ENCODE measurements around the gene RAMACL.

Gene RAMACL

DNA sequence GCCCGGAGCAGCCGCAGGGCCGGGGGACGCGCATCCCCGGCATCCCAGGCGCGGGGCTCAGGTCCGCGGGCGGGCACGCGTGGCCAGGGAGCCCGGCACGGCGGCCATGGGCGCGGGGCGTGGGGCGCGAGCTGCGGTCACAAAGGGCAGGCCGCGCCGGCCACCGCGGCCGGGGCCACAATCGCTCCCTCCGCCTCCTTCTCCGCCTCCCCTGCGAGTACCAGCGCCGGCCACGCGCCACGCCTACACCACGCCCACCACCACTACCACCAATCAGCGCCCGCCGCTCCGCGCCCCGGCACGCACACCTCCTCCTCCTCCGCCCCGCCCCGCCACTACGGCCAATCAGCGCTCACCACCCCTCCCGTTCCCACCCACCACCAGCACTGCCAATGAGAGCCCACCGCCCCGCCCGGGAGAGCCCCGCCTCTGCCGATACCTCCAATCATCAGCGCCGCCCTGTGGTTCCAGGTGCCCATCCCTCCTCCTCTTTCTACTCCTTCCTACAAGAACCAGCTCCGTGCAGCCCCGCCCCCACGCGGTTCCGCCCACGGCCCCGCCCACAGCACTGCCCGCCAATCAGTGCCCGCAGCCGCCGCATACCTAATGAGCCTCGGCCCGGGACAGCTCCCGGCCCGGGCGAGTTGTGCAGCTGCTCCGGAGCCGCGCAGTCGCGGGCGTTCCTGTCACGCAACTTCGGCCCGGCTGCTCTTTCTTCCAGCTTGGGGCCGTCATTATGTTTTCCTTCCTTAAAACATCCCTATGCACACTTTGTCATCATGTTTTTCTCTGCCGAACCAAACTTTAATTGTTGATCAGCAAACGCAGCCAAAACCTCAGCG is 40.8 kb upstream of the RAMACL start, which contains the start of gene RPS6KA2:
TSS of gene RPS6KA2 (minus strand) at position 219 of the 842 bp plus-strand sequence. CDS start 232 bp downstream, outside the sequence.
- Histone ChIP-seq H3K36me3 (ENCODE audit: control insufficient read depth, insufficient read depth, low read length) (no peaks in the 10 kb centered on the region), H3K4me1 (ENCODE audit: control insufficient read depth, insufficient read depth, low read length) (0 out of 2 replicates have a peak, but pooled peaks cover 3% of the 10 kb centered on the region), H3K27ac (ENCODE audit: low read length) (no peak within 1 kb of the TSS), H3K9me3 (ENCODE audit: control insufficient read depth, insufficient read depth, low read length) (no peaks in the 10 kb centered on the region), H3K4me3 (ENCODE audit: low read length) (peak within 1 kb of the TSS; percentile 78), H3K27me3 (ENCODE audit: control insufficient read depth, insufficient read depth, low read length) (peaks cover 5% of the 10 kb centered on the region; the same call in 1 of the 2 replicates)
- no CpG with 5 or more reads among the region's 87 CpGs for WGBS (ENCODE audit: insufficient coverage, insufficient read length)
- peak; percentile 94 for DNase-seq (ENCODE audit: low read depth, low spot score)

- Histone ChIP-seq H3K27me3 (ENCODE audit: control insufficient read depth, insufficient read depth, low read length) (peaks cover 5% of the 10 kb centered on the region; the same call in 1 of the 2 replicates), H3K9me3 (ENCODE audit: control insufficient read depth, insufficient read depth, low read length) (no peaks in the 10 kb centered on the region), H3K36me3 (ENCODE audit: control insufficient read depth, insufficient read depth, low read length) (no peaks in the 10 kb centered on the region), H3K4me3 (ENCODE audit: low read length) (peak overlapping the region; percentile 78), H3K27ac (ENCODE audit: low read length) (no peak overlapping the region), H3K4me1 (ENCODE audit: control insufficient read depth, insufficient read depth, low read length) (peaks cover 5% of the 10 kb centered on the region; the same call in 1 of the 2 replicates)
- WGBS (ENCODE audit: insufficient coverage, insufficient read length) = no CpG with 5 or more reads among the region's 66 CpGs
- no peak for DNase-seq (ENCODE audit: low read depth, low spot score)
Observed at GRCh38 chr6:166626177-166627032, 39.9 kb upstream of the RAMACL start.

DNA sequence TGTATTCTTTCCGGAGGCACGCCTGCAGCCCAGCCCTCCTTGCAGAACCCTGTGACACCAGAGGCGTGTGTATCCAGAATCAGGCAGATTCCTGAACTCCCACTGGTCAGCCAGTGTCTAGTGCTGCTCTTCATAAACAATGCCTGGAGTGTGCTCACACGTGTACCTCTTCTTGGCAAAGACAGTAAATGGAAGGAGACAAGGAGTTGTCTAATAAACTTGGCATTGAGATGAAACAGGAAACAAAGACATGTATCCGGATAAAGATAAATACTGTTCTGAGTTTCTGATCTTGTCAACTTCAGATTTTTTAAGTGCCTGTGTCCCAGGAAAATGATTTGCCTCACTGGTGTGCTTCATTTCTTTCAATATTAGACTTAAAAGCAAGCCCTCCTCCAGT is 38.9 kb upstream of the RAMACL start:
- Histone ChIP-seq H3K4me3 (ENCODE audit: low read length) (no peak overlapping the region), H3K9me3 (ENCODE audit: control insufficient read depth, insufficient read depth, low read length) (no peaks in the 10 kb centered on the region), H3K36me3 (ENCODE audit: control insufficient read depth, insufficient read depth, low read length) (no peaks in the 10 kb centered on the region), H3K27me3 (ENCODE audit: control insufficient read depth, insufficient read depth, low read length) (peaks cover 5% of the 10 kb centered on the region; the same call in 1 of the 2 replicates), H3K4me1 (ENCODE audit: control insufficient read depth, insufficient read depth, low read length) (peaks cover 11% of the 10 kb centered on the region), H3K27ac (ENCODE audit: low read length) (no peak overlapping the region)
- WGBS (ENCODE audit: insufficient coverage, insufficient read length) = no CpG with 5 or more reads among the region's 5 CpGs
- DNase-seq (ENCODE audit: low read depth, low spot score) = no peak

DNA sequence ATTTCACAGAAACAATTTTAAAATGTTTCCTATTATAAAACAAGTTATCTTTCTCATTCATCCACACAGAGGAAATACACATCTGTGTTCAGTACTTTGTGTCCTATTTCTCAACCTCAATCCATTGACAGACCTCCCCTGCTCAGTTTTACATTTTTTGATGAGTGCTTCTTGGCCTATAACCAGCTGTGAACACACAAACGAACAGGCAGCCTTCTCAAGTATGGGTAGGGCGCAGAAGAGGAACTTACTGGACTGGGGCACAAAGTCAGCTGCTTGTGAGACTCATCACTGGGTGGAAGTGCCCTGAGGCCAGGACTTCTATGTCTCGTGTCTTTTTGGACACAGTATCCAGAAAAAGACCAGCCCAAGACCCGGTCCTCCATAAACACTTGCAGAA is 37.8 kb upstream of the RAMACL start:
- Histone ChIP-seq H3K36me3 (ENCODE audit: control insufficient read depth, insufficient read depth, low read length) (no peaks in the 10 kb centered on the region), H3K4me1 (ENCODE audit: control insufficient read depth, insufficient read depth, low read length) (peaks cover 11% of the 10 kb centered on the region), H3K4me3 (ENCODE audit: low read length) (no peak overlapping the region), H3K9me3 (ENCODE audit: control insufficient read depth, insufficient read depth, low read length) (no peaks in the 10 kb centered on the region), H3K27me3 (ENCODE audit: control insufficient read depth, insufficient read depth, low read length) (peaks cover 5% of the 10 kb centered on the region; the same call in 1 of the 2 replicates), H3K27ac (ENCODE audit: low read length) (no peak overlapping the region)
- no CpG with 5 or more reads among the region's 4 CpGs for WGBS (ENCODE audit: insufficient coverage, insufficient read length)
- no peak for DNase-seq (ENCODE audit: low read depth, low spot score)

DNA sequence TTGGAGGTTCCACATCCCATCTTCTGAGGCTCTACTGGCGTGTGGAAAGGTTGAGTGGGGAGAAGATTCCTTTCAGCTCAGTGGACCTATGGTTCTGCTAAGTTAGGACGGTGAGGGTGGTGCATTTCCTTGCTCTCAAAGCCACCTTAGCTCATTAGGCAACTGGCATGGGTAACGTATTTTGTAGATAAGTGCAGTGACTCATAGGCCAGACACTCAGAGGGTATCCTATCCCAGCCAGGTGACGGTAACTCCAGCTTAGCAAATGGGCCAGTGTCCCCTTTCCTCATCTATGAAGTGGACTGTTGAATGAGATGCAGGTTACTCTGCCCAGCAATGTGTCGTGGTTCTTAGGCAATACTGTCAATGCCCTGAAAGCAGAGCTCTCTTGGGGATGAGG is 36.8 kb upstream of the RAMACL start:
- H3K4me1 ChIP-seq (ENCODE audit: control insufficient read depth, insufficient read depth, low read length) = peaks cover 8% of the 10 kb centered on the region

DNA sequence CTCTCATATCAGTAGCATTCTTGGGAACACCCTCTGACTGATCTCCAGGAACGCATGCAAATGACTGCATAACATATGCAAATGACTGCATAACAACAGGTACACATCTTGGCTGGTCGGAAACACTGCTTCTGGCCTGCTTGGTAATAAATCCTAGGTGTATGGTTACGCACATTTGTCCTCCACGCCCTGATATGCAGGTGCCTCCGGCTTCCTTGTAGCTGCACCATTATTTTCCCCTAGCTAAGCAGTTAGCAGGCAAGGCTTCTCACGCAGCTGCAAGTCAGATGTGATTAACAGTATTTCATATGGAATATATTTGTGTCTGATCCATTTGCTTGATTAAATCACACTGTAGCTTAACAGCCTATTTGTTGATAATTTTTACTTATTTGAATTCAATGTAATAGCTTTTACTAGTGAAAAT is 34.6 kb upstream of the RAMACL start:
- no peak overlapping the region for H3K4me3 ChIP-seq (ENCODE audit: low read length)
- peaks cover 4% of the 10 kb centered on the region; the same call in 1 of the 2 replicates for H3K27me3 ChIP-seq (ENCODE audit: control insufficient read depth, insufficient read depth, low read length)
- H3K27ac ChIP-seq (ENCODE audit: low read length) = no peak overlapping the region
- peaks cover 8% of the 10 kb centered on the region for H3K4me1 ChIP-seq (ENCODE audit: control insufficient read depth, insufficient read depth, low read length)
- H3K36me3 ChIP-seq (ENCODE audit: control insufficient read depth, insufficient read depth, low read length) = no peaks in the 10 kb centered on the region
- DNase-seq (ENCODE audit: low read depth, low spot score) = no peak
- WGBS (ENCODE audit: insufficient coverage, insufficient read length) = no CpG with 5 or more reads among the region's 6 CpGs
- H3K9me3 ChIP-seq (ENCODE audit: control insufficient read depth, insufficient read depth, low read length) = no peaks in the 10 kb centered on the region

More for the DNA sequence above, 36.8 kb upstream of the RAMACL start:
- Histone ChIP-seq H3K27ac (ENCODE audit: low read length) (no peak overlapping the region), H3K9me3 (ENCODE audit: control insufficient read depth, insufficient read depth, low read length) (no peaks in the 10 kb centered on the region), H3K36me3 (ENCODE audit: control insufficient read depth, insufficient read depth, low read length) (no peaks in the 10 kb centered on the region), H3K27me3 (ENCODE audit: control insufficient read depth, insufficient read depth, low read length) (peaks cover 5% of the 10 kb centered on the region; the same call in 1 of the 2 replicates), H3K4me3 (ENCODE audit: low read length) (no peak overlapping the region)
- no CpG with 5 or more reads among the region's 5 CpGs for WGBS (ENCODE audit: insufficient coverage, insufficient read length)
- no peak for DNase-seq (ENCODE audit: low read depth, low spot score)

DNA sequence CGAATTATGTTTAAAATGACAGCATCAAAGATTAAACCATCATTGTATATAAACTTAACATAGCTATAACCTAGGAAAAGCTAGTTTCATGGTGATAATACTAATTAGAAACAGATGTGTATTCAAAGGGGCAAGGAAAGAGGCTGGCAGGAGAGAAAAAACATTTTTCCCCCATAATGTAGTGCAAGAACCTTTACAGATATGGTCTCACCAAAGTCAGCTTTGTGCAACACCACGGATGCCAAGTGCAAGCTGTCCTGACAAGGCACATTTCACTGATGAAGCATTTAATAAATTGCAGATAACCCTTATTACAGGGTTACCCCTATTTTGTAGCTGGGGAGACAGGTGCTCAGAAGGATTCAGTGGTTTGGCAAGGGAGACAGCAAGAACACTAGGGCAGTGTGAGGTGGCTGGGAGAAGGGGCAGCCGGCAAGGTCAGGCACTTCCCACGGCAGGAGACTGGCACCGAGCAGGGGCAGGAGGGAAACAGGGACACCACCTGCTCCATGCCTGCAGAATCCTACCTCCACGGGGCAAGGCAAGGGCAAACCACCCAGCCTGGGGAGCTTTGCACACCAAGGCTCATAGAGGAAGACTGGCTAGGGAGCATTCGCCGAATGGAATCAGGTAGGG is 34.1 kb upstream of the RAMACL start:
- peaks cover 8% of the 10 kb centered on the region for H3K4me1 ChIP-seq (ENCODE audit: control insufficient read depth, insufficient read depth, low read length)
- no peak overlapping the region for H3K4me3 ChIP-seq (ENCODE audit: low read length)
- H3K36me3 ChIP-seq (ENCODE audit: control insufficient read depth, insufficient read depth, low read length) = no peaks in the 10 kb centered on the region
- no peaks in the 10 kb centered on the region for H3K27me3 ChIP-seq (ENCODE audit: control insufficient read depth, insufficient read depth, low read length)
- H3K9me3 ChIP-seq (ENCODE audit: control insufficient read depth, insufficient read depth, low read length) = no peaks in the 10 kb centered on the region
- DNase-seq (ENCODE audit: low read depth, low spot score) = no peak
- no CpG with 5 or more reads among the region's 8 CpGs for WGBS (ENCODE audit: insufficient coverage, insufficient read length)
- H3K27ac ChIP-seq (ENCODE audit: low read length) = no peak overlapping the region

DNA sequence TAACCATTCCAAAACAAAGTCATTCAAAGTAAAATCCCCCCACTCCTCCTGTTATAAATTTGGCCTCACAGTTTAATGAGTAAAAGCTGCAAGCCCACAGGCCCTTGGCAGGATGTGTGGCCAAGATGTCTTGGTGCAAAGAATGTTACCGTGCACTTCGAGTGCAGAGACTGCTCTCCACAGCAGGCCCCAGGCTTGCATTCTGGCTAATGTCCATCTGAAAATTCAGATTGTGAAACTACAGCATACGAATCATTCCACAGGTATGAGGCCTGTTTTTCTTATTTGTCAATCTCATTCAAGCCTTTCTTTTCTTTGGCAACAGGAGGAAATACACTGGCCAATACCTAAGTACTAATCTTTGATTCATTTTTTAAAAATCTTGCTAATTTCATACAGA is 33.4 kb upstream of the RAMACL start:
- DNase-seq (ENCODE audit: low read depth, low spot score) = no peak
- H3K4me3 ChIP-seq (ENCODE audit: low read length) = no peak overlapping the region
- H3K4me1 ChIP-seq (ENCODE audit: control insufficient read depth, insufficient read depth, low read length) = peaks cover 8% of the 10 kb centered on the region
- no CpG with 5 or more reads among the region's 3 CpGs for WGBS (ENCODE audit: insufficient coverage, insufficient read length)
- no peaks in the 10 kb centered on the region for H3K36me3 ChIP-seq (ENCODE audit: control insufficient read depth, insufficient read depth, low read length)
- no peaks in the 10 kb centered on the region for H3K9me3 ChIP-seq (ENCODE audit: control insufficient read depth, insufficient read depth, low read length)
- no peaks in the 10 kb centered on the region for H3K27me3 ChIP-seq (ENCODE audit: control insufficient read depth, insufficient read depth, low read length)
- no peak overlapping the region for H3K27ac ChIP-seq (ENCODE audit: low read length)

- H3K36me3 ChIP-seq (ENCODE audit: control insufficient read depth, insufficient read depth, low read length) = no peaks in the 10 kb centered on the region
- no CpG with 5 or more reads among the region's 27 CpGs for WGBS (ENCODE audit: insufficient coverage, insufficient read length)
- no peak overlapping the region for H3K4me3 ChIP-seq (ENCODE audit: low read length)
- H3K9me3 ChIP-seq (ENCODE audit: control insufficient read depth, insufficient read depth, low read length) = no peaks in the 10 kb centered on the region
- no peaks in the 10 kb centered on the region for H3K27me3 ChIP-seq (ENCODE audit: control insufficient read depth, insufficient read depth, low read length)
- peaks cover 8% of the 10 kb centered on the region for H3K4me1 ChIP-seq (ENCODE audit: control insufficient read depth, insufficient read depth, low read length)
- DNase-seq (ENCODE audit: low read depth, low spot score) = no peak
- H3K27ac ChIP-seq (ENCODE audit: low read length) = no peak overlapping the region
Observed at GRCh38 chr6:166618866-166619761, 32.6 kb upstream of the RAMACL start.

All from iPS DF 6.9 (cell line).